Left ventricle myocardium inferior (tissue), 1 donor: ENCODE data around the gene SEPHS2. TPM values are rescaled to one million over a fixed set of nuclear protein-coding genes. Genes with fewer than 3 reads are reported as not detected.

ENCODE experiments used
- DNase-seq: peaks from one replicate; pipeline ENCODE4 v3.0.0-alpha.2; 2020
- H3K27ac ChIP-seq: fragments of 200-600 bp; replicated peaks from 2 replicates; pipeline ENCODE4 v1.8.0; 2021
- H3K27me3 ChIP-seq: fragments of 200-600 bp; 2 replicates; pipeline ENCODE4 v1.8.0; 2021; ENCODE audit warnings: low read depth
- H3K36me3 ChIP-seq: fragments of 200-600 bp; 2 replicates; pipeline ENCODE4 v1.8.0; 2021
- H3K4me1 ChIP-seq: fragments of 200-600 bp; 2 replicates; pipeline ENCODE4 v1.8.0; 2021
- H3K4me3 ChIP-seq: fragments of 200-600 bp; 2 replicates; pipeline ENCODE4 v1.8.0; 2021; ENCODE audit warnings: mild to moderate bottlenecking, moderate library complexity
- H3K9me3 ChIP-seq: fragments of 200-600 bp; replicated peaks from 2 replicates; pipeline ENCODE4 v1.8.0; 2021
- CTCF ChIP-seq: fragments of 200-600 bp; IDR thresholded peaks from 2 replicates; pipeline ENCODE4 v1.8.0; 2021; ENCODE audit warnings: antibody characterized with exemption, mild to moderate bottlenecking, borderline replicate concordance
- intact Hi-C: fragments of 100-400 bp; cut with micrococcal nuclease; formaldehyde crosslinking; loops from one replicate; pipeline ENCODE4 v1.11.0; 2022
- total RNA-seq: library from RNA; stranded (reverse); fragmentation: NEBNext Ultra II Directional; extraction: Animal tissue kit (Norgen Biotek cat#: 25700); gene quantifications from one replicate; pipeline ENCODE4 v1.2.1, GENCODE V29; 2021
- donor health status: DM: no; HTN: yes; CAD: no; lungs with severe emphysema.

Gene SEPHS2
- total RNA-seq, 1 donor from 2014 or later = 29.8 TPM

- intact Hi-C loops = no loop called here
- H3K27ac ChIP-seq = peak overlapping the region; percentile 88
- H3K4me3 ChIP-seq = peak overlapping the region; percentile 80
- H3K9me3 ChIP-seq = no peaks in the 10 kb centered on the region
- TF ChIP-seq CTCF = no peak
- peaks cover 7% of the 10 kb centered on the region for H3K36me3 ChIP-seq
- DNase-seq = no peak
- H3K4me1 ChIP-seq = peaks cover 37% of the 10 kb centered on the region
- H3K27me3 ChIP-seq = no peaks in the 10 kb centered on the region
Observed at GRCh38 chr16:30406795-30407101, 38.9 kb downstream of the SEPHS2 start.

- no peak for TF ChIP-seq CTCF
- no peak overlapping the region for H3K27ac ChIP-seq
- H3K36me3 ChIP-seq = peaks cover 15% of the 10 kb centered on the region
- H3K9me3 ChIP-seq = no peaks in the 10 kb centered on the region
- peaks cover 26% of the 10 kb centered on the region for H3K4me1 ChIP-seq
- no peak overlapping the region for H3K4me3 ChIP-seq
- intact Hi-C loops = no loop called here
- H3K27me3 ChIP-seq = no peaks in the 10 kb centered on the region
- no peak for DNase-seq
Observed at GRCh38 chr16:30401768-30402425, 43.8 kb downstream of the SEPHS2 start.

- H3K36me3 ChIP-seq = peaks cover 15% of the 10 kb centered on the region
- H3K4me3 ChIP-seq = peak overlapping the region; percentile 83
- peak overlapping the region; percentile 91 for H3K27ac ChIP-seq
- TF ChIP-seq CTCF = no peak
- no peaks in the 10 kb centered on the region for H3K27me3 ChIP-seq
- intact Hi-C loops = no loop called here
- no peak for DNase-seq
- peaks cover 40% of the 10 kb centered on the region for H3K4me1 ChIP-seq
- no peaks in the 10 kb centered on the region for H3K9me3 ChIP-seq
Observed at GRCh38 chr16:30399435-30400186, 46.1 kb downstream of the SEPHS2 start.

- peaks cover 15% of the 10 kb centered on the region for H3K36me3 ChIP-seq
- no peak overlapping the region for H3K27ac ChIP-seq
- H3K27me3 ChIP-seq = no peaks in the 10 kb centered on the region
- peaks cover 47% of the 10 kb centered on the region for H3K4me1 ChIP-seq
- H3K9me3 ChIP-seq = no peaks in the 10 kb centered on the region
- no peak overlapping the region for H3K4me3 ChIP-seq
- no peak for DNase-seq
- no peak for TF ChIP-seq CTCF
- intact Hi-C loops = no loop called here
Observed at GRCh38 chr16:30398661-30399434, 46.8 kb downstream of the SEPHS2 start.

- H3K4me1 ChIP-seq = peaks cover 47% of the 10 kb centered on the region
- no peaks in the 10 kb centered on the region for H3K9me3 ChIP-seq
- no peak for DNase-seq
- peaks cover 15% of the 10 kb centered on the region for H3K36me3 ChIP-seq
- no peak for TF ChIP-seq CTCF
- no peak overlapping the region for H3K27ac ChIP-seq
- H3K4me3 ChIP-seq = no peak overlapping the region
- intact Hi-C loops = no loop called here
- no peaks in the 10 kb centered on the region for H3K27me3 ChIP-seq
Observed at GRCh38 chr16:30397776-30398660, 47.7 kb downstream of the SEPHS2 start.
